ENCODE results near the gene ARHGDIG. TPM values are rescaled to one million over a fixed set of nuclear protein-coding genes. Genes with fewer than 3 reads are reported as not detected.

ARHGDIG gene
- total RNA-seq, 2 experiments from 2014 or later = not detected

- no TSS peak for BruUV-seq (replicated peaks)
- CTCF ChIA-PET (ENCODE audit: unreplicated experiment) = no interaction called here
Measured at GRCh38 chr16:290015-290680, 9.8 kb downstream of the ARHGDIG start.

GRCh38 chr16:290681-291405, 10.5 kb downstream of the ARHGDIG start:
- H3K79me2 ChIP-seq (ENCODE audit: insufficient read depth, low read depth, low read length) = no peaks in the 10 kb centered on the region
- CTCF ChIA-PET (ENCODE audit: unreplicated experiment) = no interaction called here
- no peak overlapping the region for H3K4me2 ChIP-seq (ENCODE audit: low read length)
- H3K4me1 ChIP-seq (ENCODE audit: insufficient read depth, low read length, poor library complexity, severe bottlenecking) = no peaks in the 10 kb centered on the region
- no peak overlapping the region for H3K4me3 ChIP-seq (ENCODE audit: low read depth, low read length, poor library complexity, severe bottlenecking)
- intact Hi-C loops (cut with micrococcal nuclease; ENCODE audit: unreplicated experiment) = no loop called here
- H4K20me1 ChIP-seq (ENCODE audit: insufficient read depth, low read length) = no peaks in the 10 kb centered on the region
- H2AFZ ChIP-seq (ENCODE audit: low read length) = no peak overlapping the region
- H3K27ac ChIP-seq (ENCODE audit: low read depth, low read length, poor library complexity, severe bottlenecking) = no peak overlapping the region
- no peak for DNase-seq (ENCODE audit: low spot score)
- BruUV-seq (replicated peaks) = no TSS peak
- TF ChIP-seq EZH2phosphoT487 (IDR thresholded peaks at IDR 0.05; ENCODE audit: borderline replicate concordance, low read depth, low read length) = no peak
- no peak for TF ChIP-seq CTCF (conservative IDR thresholded peaks at IDR 0.05; ENCODE audit: low read length)
- POLR2A ChIA-PET = interaction anchor here (0.6 kb wide), 1 partner anchor 9 kb away, joined by 3 read pairs; no protein-coding TSS in a partner anchor
- no peaks in the 10 kb centered on the region for H3K9me3 ChIP-seq (ENCODE audit: low read length)
- H3K9me2 ChIP-seq (ENCODE audit: insufficient read depth, low read length) = no peaks in the 10 kb centered on the region
- no peaks in the 10 kb centered on the region; the same call in 1 of the 2 replicates for H3K36me3 ChIP-seq (ENCODE audit: insufficient read depth, low read length)

More at GRCh38 chr16:290015-290680, 9.8 kb downstream of the ARHGDIG start:
- H3K4me2 ChIP-seq (ENCODE audit: low read length) = no peak overlapping the region
- H3K79me2 ChIP-seq (ENCODE audit: insufficient read depth, low read depth, low read length) = no peaks in the 10 kb centered on the region
- no peaks in the 10 kb centered on the region; the same call in 1 of the 2 replicates for H3K36me3 ChIP-seq (ENCODE audit: insufficient read depth, low read length)
- H3K9me2 ChIP-seq (ENCODE audit: insufficient read depth, low read length) = no peaks in the 10 kb centered on the region
- no peak for DNase-seq (ENCODE audit: low spot score)
- no peak overlapping the region for H2AFZ ChIP-seq (ENCODE audit: low read length)
- no peak for TF ChIP-seq CTCF (conservative IDR thresholded peaks at IDR 0.05; ENCODE audit: low read length)
- no peak for TF ChIP-seq EZH2phosphoT487 (IDR thresholded peaks at IDR 0.05; ENCODE audit: borderline replicate concordance, low read depth, low read length)
- no peaks in the 10 kb centered on the region for H3K4me1 ChIP-seq (ENCODE audit: insufficient read depth, low read length, poor library complexity, severe bottlenecking)
- intact Hi-C loops (cut with micrococcal nuclease; ENCODE audit: unreplicated experiment) = no loop called here
- no peaks in the 10 kb centered on the region for H4K20me1 ChIP-seq (ENCODE audit: insufficient read depth, low read length)
- no peak overlapping the region for H3K4me3 ChIP-seq (ENCODE audit: low read depth, low read length, poor library complexity, severe bottlenecking)
- no peaks in the 10 kb centered on the region for H3K9me3 ChIP-seq (ENCODE audit: low read length)
- POLR2A ChIA-PET = no interaction called here
- no peak overlapping the region for H3K27ac ChIP-seq (ENCODE audit: low read depth, low read length, poor library complexity, severe bottlenecking)

GRCh38 chr16:291539-291938, 11.1 kb downstream of the ARHGDIG start:
- no peak for TF ChIP-seq EZH2phosphoT487 (IDR thresholded peaks at IDR 0.05; ENCODE audit: borderline replicate concordance, low read depth, low read length)
- no peak for TF ChIP-seq CTCF (conservative IDR thresholded peaks at IDR 0.05; ENCODE audit: low read length)
- no peaks in the 10 kb centered on the region for H3K9me3 ChIP-seq (ENCODE audit: low read length)
- peaks cover 2% of the 10 kb centered on the region; the same call in 1 of the 2 replicates for H3K36me3 ChIP-seq (ENCODE audit: insufficient read depth, low read length)
- no peak overlapping the region for H3K27ac ChIP-seq (ENCODE audit: low read depth, low read length, poor library complexity, severe bottlenecking)
- no peak overlapping the region for H3K4me2 ChIP-seq (ENCODE audit: low read length)
- no peaks in the 10 kb centered on the region for H3K9me2 ChIP-seq (ENCODE audit: insufficient read depth, low read length)
- no peaks in the 10 kb centered on the region for H4K20me1 ChIP-seq (ENCODE audit: insufficient read depth, low read length)
- H3K4me3 ChIP-seq (ENCODE audit: low read depth, low read length, poor library complexity, severe bottlenecking) = no peak overlapping the region
- ChIA-PET CTCF (ENCODE audit: unreplicated experiment) (no interaction called here), POLR2A (no interaction called here)
- DNase-seq (ENCODE audit: low spot score) = no peak
- H3K79me2 ChIP-seq (ENCODE audit: insufficient read depth, low read depth, low read length) = no peaks in the 10 kb centered on the region
- H2AFZ ChIP-seq (ENCODE audit: low read length) = no peak overlapping the region
- H3K4me1 ChIP-seq (ENCODE audit: insufficient read depth, low read length, poor library complexity, severe bottlenecking) = no peaks in the 10 kb centered on the region
- no TSS peak for BruUV-seq (replicated peaks)
- intact Hi-C loops (cut with micrococcal nuclease; ENCODE audit: unreplicated experiment) = no loop called here
